NCI-H1092 (cell line): ENCODE data around the gene SHOC2.

Experiments
- DNase-seq: peaks from one replicate; lab custom pipeline; 2025; lab: John Stamatoyannopoulos, UW

Gene SHOC2

DNA sequence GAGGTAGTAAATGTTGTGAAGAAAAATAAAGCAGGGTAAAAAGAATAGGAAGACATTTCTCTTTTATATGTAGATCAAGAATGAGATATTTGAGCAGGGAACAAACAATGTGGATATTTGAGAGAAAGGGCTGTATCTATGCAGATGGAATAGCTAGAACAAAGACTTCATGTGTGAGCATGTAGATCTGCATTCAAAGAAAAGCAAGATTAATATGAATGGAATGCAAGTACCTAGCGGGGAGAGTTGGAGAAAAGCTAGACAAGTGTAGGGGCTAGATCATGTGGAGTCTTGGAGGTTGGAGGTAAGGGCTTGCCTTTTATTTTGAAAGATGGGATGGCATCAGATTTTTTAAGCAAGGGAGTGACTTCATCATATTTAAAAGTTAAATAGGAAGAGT lies 27.1 kb downstream of the SHOC2 start:
- no peak for DNase-seq

DNA sequence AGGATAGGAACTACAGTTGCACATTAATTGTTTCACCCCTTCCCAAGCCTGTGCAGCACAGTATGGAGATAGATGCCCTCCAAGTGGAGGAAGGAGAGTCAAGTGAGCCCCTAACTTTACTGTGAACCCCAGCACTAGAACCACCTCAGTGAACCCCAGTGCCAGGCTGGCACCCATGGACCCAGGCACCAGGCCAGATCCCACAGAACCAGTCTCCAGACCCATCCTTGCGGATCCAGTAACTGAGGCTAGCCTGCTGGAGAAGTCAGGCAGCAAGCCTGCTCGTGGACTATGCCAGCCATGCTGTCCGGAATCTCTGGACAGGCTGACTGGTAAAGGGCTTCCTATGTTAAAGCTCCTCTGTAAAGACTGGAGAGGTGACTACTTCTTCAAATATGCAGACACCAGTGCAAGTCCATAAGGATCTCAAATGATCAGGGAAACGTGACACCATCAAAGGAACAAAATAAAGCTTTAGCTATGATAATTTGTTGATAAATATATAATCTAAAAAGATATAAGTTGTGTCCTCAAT lies 27.7 kb downstream of the SHOC2 start:
- DNase-seq, result no peak

DNA sequence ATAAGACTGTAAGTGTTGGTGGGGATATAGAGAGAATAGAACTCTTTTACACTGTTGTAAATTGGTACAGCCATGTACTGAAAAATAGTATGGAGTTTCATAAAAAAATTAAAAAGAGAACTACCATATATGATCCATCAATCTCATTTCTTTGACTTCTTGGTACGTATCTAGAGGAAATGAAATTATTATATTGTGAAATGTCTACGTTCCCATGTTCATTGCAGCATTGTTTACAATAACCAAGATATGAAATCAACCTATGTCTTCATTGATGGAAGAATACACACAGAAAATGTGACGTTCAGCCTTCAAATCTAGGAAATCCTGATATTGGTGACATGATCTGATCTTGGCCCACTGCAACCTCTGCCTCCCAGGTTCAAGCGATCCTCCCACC lies 32.0 kb downstream of the SHOC2 start:
- DNase-seq, result no peak

DNA sequence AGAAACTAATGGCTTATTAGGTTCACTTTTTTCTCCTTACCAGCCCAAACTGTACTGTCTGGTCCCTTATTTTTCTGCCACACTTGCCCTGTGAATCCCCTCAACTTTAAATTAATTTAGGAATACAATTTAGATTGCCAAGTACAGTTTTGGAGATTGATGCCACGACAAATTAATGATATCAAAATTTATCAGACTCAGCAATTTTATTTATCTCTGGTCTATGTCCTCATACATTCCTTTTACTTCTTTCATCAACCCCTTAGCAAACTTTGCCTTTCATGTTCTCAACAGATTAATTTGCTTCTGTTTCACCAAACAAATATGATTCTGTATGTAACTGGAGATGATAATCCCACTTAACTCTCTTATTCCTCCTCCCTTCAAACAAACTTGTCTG lies 38.2 kb downstream of the SHOC2 start:
- DNase-seq, result no peak

DNA sequence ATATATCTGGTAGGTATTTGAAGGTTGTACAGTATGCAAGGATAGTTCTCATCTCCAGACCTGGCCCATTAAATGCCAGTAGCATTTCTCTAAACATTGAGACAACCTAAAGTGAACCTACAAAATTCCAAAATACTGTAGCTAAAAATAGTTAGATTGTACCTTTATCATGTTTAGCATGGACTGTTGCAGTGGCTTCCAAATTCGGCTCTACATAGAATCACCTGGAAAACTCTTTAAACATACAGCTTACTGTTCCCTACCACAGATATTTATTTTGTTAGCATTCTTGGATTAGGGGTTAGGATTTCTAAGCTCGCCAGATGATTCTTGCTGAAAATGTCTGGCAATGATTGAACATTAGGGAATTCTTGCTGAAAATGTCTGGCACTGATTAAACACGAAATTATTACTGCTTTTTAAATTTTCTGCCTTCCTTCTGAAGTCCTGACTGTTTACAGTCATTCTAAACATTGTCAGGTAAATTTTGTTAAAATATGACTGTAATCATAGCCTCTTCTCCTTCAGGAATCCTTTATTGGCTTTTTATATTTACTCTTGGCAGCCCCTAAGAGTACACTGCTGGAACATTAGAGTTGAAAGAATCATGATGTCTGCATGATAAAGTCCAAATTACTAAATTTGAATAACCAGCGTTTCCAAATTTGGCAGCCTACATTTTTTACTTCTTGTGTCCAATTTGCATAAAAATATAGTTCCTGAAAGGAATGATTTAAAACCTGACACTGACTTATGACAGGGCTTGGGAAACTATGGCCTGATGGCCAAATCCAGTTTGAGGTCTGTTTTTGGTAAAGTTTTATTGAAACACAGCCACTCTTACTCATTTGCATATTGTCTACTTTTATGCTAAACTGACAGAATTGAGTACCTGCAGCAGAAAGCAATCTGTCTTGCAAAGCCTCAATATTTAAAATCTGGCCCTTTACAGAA lies 40.3 kb downstream of the SHOC2 start:
- DNase-seq, result no peak

DNA sequence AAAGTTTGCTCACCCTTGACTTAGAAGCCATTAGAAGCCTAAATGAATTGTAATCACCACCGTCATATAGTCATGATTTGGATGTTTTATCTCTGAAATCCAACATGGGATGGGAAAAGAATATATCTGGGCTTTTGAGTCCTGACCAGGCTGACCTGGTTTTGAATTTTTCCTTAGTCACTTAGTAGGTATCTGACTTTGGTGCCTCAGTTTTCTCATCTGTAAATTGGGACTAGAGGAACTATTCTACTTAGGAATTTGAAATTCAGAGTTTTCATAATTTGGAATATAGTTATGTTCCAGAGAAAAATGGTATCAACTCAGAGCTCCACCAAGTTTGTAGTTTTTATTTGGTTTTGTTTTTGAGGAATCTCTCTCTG lies 40.9 kb downstream of the SHOC2 start:
- DNase-seq, result no peak

DNA sequence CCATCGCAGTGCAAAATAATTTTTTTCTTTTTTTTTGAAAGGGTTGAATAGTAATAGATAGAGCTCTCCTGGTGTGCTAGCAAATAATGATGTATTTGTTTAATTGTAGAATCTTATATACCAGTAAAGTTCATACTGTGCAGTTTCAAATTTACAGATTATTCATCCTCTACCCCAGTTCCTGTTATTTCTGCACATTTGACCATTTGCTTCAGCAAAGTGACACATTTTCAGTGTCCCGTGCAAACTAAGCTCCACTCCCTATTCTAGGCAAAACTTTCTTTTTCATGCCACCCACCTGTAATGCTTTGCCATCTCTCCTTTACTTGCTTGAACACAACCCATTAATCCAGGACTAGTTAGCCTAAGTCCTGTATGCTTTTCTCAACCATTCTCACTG lies 43.0 kb downstream of the SHOC2 start:
- no peak for DNase-seq

DNA sequence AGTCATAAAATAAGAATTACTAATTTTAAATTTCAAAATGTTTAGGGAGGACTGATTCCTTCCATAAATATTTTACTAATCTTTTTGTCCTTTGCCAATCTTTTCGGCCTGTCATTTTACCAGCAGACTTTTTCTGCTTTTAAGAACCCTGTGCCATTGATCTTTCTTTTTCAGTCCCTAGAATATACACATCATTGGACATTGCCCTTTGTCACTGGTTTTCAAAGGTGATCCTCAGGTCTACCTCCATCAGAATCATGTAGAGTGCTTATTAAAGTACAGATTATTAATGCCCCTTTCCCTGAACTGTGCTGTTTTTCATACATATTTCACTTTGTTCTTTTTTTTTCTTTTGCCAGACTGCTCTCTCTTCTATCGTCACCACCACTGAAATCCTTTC lies 43.8 kb downstream of the SHOC2 start:
- no peak for DNase-seq

DNA sequence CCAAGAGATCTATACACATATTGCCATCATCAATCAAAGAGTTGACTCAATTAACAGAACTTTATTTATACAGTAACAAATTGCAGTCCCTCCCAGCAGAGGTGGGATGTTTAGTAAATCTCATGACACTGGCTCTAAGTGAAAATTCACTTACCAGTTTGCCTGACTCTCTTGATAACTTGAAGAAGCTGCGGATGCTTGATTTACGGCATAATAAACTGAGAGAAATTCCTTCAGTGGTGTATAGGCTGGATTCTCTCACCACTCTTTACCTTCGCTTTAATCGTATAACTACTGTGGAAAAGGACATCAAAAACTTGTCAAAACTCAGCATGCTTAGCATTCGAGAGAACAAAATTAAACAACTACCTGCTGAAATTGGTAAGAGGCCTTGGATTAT lies 45.3 kb downstream of the SHOC2 start:
- DNase-seq, result no peak

DNA sequence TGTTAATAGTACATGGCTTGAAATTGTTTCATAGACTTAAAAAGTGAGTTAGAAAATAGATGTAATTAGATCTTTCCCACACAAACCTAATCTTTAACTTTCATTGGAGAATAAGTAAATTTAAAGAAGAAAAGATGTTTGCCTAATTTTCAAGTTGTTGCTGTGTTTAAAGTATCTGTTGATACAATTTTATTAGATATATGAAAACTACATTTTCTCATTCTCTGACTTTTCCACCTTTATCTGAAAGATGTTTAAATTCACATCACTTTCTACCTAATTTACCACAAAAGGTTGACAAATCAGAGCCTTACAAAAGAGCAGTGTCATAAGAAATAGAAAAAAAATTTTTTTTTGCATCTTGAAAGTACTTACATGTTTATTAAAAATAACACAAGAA lies 45.8 kb downstream of the SHOC2 start:
- DNase-seq, result no peak

DNA sequence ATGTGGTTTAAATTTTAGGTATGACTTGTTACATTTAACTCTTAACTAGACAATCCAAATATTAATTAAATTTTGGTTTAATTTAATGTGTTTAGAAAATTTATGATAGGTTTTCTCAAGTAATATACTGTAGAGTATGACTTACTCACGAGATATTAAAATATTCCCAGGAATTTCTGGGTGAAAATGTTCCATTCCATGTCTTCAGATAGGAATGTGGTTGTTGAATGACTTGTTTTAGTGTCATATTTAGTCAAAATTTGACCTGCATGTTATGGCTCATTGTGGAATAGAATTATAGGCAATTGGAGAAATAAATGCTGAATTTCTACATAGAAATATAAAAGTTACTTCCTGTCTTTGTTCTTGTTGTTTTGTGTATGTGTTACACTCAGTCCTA lies 46.7 kb downstream of the SHOC2 start:
- no peak for DNase-seq

DNA sequence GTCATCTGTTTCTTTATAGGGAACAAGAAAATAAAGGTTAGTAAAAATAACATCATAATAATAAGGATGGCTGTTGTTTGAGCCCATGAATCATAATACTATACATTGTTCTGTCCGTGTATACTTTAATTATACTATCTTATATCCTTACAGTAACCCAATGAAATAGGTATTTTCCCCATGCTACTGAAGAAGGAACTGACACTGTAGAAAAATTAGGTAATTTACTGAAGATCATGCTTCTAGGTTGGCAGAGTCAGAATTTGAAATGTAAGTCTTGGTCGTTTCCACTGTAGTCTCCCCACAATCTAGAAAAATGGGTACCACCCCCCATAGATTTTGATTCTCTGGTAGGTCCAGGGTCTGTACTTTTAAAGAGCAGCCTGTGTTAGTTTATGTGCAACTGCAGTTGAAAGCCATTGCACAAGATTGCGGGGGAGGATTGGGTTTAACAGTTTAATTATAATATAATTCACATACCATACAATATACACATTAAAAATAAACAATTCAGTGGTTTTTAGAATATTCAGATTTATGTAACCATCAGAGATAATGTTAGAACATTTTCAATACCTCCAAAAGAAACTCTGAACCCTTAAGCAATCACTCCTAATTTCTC lies 47.7 kb downstream of the SHOC2 start:
- no peak for DNase-seq

DNA sequence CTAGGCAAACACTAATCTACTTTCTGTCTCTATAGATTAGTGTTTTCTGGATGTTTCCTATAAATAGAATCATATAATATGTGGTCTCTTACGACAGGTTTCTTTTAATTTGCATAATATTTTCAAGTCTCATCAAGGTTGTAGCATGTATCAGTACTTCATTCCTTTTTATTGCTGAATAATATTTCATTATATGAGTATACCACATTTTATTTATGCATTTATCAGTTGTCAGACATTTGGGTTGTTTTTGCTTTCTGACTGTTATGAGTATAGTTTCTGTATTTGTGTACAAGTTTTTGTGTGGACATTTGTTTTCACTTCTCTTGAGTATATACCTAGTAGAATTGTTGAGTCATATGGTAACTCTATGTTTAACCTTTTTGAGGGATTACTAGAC lies 48.2 kb downstream of the SHOC2 start:
- DNase-seq, result no peak

DNA sequence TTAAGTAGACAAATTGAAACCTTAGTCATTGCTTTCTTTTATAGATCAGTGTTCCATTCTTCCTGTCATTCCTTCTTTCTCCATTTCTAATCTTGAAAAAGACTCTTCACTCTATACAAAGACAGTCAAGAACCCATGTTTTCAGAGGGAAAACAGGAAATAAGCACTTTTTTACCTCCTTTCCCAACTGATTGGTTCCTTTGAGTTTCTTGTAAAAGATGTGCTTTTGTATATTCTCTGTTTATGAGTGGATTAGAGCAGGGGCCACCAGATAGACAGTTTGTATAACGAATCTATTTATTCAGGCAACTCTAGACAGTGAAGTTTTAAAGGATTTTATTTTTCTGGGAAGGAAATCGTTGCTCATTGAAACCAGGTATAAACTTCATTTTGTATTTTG lies 49.8 kb downstream of the SHOC2 start:
- DNase-seq, result no peak

DNA sequence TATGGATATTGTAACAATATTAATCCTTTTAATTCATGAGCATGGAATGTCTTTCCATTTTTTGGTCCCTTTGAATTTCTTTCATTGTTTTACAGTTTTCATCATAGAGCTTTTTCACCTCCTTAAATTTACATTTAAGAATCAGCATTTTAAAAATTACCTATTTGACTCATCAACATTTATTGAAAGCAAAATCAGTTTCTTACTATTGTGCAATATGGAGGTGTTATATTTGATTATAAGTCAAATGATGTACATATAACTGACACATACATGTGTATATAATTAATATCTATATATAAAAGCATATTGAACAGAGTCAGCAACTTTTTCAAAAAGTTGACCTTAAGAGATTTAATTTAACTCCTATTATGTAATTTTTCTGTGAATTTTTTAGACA lies 52.2 kb downstream of the SHOC2 start:
- DNase-seq, result no peak

DNA sequence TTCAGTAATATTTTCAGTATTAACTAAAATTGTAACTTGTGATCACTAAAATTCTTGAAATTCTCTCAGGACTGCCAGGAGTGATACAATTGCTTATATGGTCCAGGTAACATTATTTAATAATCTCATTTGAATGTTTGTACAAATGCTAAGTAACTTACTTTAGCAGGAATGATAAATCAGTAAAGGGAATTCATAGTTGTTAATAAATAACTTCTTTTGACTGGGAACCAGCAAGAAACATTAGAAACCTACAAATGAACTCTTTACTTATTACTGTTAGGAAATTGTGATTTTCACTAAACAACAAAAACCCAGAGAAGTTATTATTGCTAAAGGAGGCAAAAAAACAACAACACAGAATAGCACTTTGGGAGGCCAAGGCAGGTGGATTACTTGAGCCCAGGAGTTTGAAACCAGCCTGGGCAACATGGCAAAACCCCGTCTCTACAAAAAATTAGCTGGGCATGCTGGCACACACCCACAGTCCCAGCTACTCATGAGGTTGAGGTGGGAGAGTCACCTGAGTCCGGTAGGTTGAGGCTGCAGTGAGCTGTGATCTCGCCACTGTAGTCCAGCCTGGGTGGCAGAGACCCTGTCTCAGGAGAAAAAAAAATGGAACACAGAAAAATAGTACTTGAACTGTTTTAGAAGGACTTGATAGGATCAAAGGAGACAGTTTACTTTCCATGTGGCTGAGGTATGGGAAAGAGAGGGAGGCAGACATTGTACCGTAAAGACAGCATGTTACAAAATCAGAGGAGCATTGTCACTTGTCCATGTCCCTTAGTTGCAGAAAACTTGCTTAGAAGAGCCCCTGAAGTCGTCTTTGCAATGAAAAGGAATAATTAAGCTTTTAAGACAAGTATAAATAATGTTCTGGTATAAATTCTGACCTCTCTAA lies 53.1 kb downstream of the SHOC2 start:
- DNase-seq, result no peak

DNA sequence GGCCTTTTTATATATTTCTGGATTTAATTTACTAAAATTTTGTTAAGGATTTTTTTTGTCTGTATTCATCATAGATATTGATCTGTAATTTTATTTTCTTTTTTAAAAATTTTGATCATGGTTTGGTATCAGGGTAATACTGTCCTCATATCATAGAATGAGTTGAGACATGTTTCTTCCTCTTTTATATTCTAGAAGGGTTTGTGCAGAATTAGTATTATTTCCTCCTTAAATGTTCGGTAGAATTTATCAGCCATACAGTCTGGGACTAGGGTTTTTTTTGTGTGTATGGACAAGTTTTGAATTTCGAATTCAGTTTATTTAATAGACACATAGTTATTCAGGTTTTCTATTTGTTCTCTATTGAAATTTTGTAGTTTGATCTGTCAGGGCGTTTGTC lies 54.0 kb downstream of the SHOC2 start:
- no peak for DNase-seq

DNA sequence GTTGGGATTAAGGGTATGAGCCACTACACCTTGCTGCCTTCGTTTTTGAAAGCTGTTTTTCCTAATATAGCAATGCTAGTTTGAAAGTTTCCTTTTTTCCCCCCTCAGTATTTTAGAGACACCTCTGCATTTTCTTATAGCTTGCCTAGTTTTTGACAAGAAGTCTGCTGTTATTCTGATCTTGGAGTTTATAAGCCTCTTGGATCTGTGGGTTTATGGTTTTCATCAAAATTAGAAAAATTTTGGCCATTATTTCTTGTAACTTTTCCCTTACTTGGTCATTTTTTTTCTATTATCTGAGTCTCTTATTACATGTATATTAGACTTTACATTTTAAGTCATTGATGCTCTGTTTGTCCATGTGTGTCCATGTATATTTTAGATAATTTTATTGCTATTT lies 57.2 kb downstream of the SHOC2 start:
- no peak for DNase-seq

DNA sequence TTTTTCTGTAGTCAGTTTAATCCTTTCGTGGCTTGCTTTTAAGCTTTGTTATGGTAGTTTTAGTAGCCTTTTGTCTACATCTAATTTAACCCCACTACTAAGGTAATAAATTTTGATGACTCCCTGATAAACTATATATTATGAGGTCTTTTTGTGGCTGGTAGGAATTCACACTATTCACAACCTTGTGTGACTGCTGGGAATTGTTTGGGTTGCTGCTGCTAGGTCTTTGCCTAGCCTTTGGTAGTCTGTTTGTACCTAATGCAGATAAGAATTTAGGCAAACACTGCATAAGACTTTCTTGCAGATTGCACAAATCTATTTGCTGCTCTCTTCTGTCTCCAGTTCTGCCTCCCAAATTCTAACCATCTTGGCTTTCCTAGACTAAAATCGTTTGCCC lies 58.3 kb downstream of the SHOC2 start:
- no peak for DNase-seq

DNA sequence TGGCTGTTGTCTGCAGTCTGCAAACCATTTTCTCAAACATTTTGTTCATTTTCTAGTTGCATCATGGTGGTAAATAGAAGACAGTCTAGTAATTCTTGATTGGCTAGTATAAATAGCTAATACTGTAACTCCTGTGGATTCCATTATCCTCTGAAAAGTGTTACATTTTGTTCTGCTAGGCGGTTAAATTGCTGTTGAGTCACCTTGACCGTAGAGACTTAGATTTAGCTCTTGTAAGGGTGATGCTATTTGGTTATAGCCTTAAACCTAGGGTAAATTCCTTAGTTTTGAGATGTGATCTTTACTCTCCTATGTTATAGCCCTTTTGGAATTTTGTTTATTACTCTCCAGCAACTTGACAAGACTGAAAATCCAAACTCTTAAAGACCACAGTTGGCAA lies 58.8 kb downstream of the SHOC2 start:
- DNase-seq, result no peak

DNA sequence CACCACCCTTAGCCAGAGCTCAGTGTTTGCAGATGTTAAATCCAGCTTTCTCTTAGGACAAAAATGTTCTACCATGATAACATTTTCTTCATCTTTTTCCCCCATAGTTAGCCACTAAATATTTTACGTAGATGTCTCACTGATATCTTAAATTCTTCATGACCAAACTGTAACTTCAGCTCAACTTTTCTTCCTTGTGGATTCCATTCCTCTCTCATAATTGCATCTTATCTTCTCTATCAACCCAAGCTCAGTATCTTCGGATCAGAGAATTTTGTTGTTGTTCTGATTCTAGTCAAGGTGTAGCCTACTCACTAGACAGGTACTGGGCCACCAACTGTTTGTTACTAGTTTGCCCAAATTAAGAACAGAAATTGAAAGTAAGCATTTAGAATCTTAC lies 60.2 kb downstream of the SHOC2 start:
- DNase-seq, result no peak

DNA sequence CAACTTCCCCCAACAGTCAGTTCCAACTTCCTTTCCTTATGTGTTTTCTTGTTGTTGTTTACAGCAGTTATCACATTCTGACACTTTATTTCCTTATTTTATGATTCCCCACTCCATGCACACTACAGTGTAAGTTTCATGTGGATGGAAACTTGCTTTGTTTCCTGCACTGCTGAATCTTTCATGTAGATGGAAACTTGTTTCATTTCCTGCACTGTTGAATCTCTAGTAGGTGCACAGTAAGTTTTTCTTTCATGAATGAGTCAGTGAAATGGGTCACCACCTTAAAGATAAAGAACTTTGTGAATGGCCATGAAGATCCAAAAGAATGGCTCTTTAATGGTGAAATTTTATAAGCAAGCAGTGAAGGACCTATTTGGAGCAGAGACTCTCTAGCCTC lies 61.4 kb downstream of the SHOC2 start:
- no peak for DNase-seq

DNA sequence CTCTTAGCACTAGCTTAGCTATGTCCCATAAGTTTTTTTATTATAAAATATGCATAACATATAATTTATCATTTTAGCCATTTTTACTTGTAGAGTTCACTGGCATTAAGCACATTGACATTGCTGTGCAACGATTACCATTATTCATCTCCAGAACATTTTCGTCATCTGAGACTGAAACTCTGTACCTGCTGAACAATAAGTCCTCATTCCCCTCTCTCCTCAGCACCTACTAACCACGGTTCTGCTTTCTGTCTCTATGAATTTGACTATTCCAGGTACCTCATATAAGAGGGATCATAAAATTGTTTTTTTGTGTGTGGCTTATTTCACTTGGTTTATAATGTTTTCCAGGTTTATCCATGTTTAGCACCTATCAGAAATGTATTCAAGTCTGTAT lies 64.1 kb downstream of the SHOC2 start:
- DNase-seq, result no peak
